Calu3 (cell line): ENCODE results near the gene TBX20. TPM values are rescaled to one million over a fixed set of nuclear protein-coding genes. Genes with fewer than 3 reads are reported as not detected.

Experiments used
- BruUV-seq: library from RNA; stranded (reverse); fragments of 400-500 nt; replicated peaks from 2 replicates; lab custom pipeline; 2021; lab: Mats Ljungman, UMichigan
- CTCF ChIA-PET: fragments of 300-600 bp; sonication (Branson Sonifier 250); formaldehyde crosslinking; loops from one replicate; lab custom pipeline; 2022; ENCODE audit warnings: antibody characterized with exemption; lab: Charles Lee
- DNase-seq: peaks from one replicate; pipeline ENCODE4 v3.0.0; 2022
- H3K27ac Mint-ChIP-seq: one replicate; pipeline ENCODE4 v1.8.0; 2022; ENCODE audit warnings: mixed read lengths; ENCODE audit not compliant: unreplicated experiment
- H3K27me3 Mint-ChIP-seq: one replicate; pipeline ENCODE4 v1.8.0; 2022; ENCODE audit warnings: mixed read lengths; ENCODE audit not compliant: unreplicated experiment
- H3K36me3 Mint-ChIP-seq: one replicate; pipeline ENCODE4 v1.8.0; 2022; ENCODE audit warnings: mild to moderate bottlenecking, moderate library complexity, mixed read lengths; ENCODE audit not compliant: insufficient read depth, unreplicated experiment
- H3K4me1 Mint-ChIP-seq: one replicate; pipeline ENCODE4 v1.8.0; 2022; ENCODE audit warnings: mild to moderate bottlenecking, low read depth, mixed read lengths; ENCODE audit not compliant: unreplicated experiment
- H3K4me3 Mint-ChIP-seq: one replicate; pipeline ENCODE4 v1.8.0; 2022; ENCODE audit warnings: mild to moderate bottlenecking, low read depth, moderate library complexity, mixed read lengths; ENCODE audit not compliant: unreplicated experiment
- H3K9me3 Mint-ChIP-seq: one replicate; pipeline ENCODE4 v1.8.0; 2022; ENCODE audit warnings: low read depth, mixed read lengths; ENCODE audit not compliant: unreplicated experiment
- CTCF ChIP-seq: fragments of 200-600 bp; IDR thresholded peaks from one replicate; pipeline ENCODE4 v1.8.0; 2022; ENCODE audit warnings: antibody characterized with exemption; ENCODE audit not compliant: unreplicated experiment
- intact Hi-C: fragments of 100-400 bp; cut with micrococcal nuclease; formaldehyde crosslinking; loops from one replicate; pipeline ENCODE4 v1.10.0; 2022; ENCODE audit not compliant: unreplicated experiment
- total RNA-seq: library from RNA; stranded (reverse); gene quantifications from 2 replicates; pipeline ENCODE4 v1.2.3, GENCODE V29; 2022

The TBX20 gene
- total RNA-seq, 1 experiment from 2014 or later, result 3.4 TPM

- peaks cover 3% of the 10 kb centered on the region for H3K36me3 Mint-ChIP-seq
- no TSS peak for BruUV-seq
- DNase-seq, result no peak
- TF ChIP-seq CTCF, result no peak
- peaks cover 65% of the 10 kb centered on the region for H3K27me3 Mint-ChIP-seq
- H3K27ac Mint-ChIP-seq, result no peak overlapping the region
- intact Hi-C loops, result no loop called here
- no peak overlapping the region for H3K4me3 Mint-ChIP-seq
- CTCF ChIA-PET, result no interaction called here
- peaks cover 11% of the 10 kb centered on the region for H3K4me1 Mint-ChIP-seq
- H3K9me3 Mint-ChIP-seq, result no peaks in the 10 kb centered on the region
Measured at GRCh38 chr7:35255443-35256255, 1.7 kb upstream of the TBX20 start.

GRCh38 chr7:35254496-35255442, 869 bp upstream of the TBX20 start:
- Mint-ChIP-seq H3K4me1 (peaks cover 11% of the 10 kb centered on the region), H3K27ac (no peak overlapping the region), H3K4me3 (peak overlapping the region; percentile 71), H3K9me3 (no peaks in the 10 kb centered on the region), H3K36me3 (peaks cover 3% of the 10 kb centered on the region), H3K27me3 (peaks cover 65% of the 10 kb centered on the region)
- intact Hi-C loops, result no loop called here
- no peak for TF ChIP-seq CTCF
- BruUV-seq, result no TSS peak
- CTCF ChIA-PET, result no interaction called here
- DNase-seq, result no peak

- H3K9me3 Mint-ChIP-seq, result no peaks in the 10 kb centered on the region
- peaks cover 69% of the 10 kb centered on the region for H3K27me3 Mint-ChIP-seq
- H3K4me1 Mint-ChIP-seq, result peaks cover 19% of the 10 kb centered on the region
- no peak for DNase-seq
- BruUV-seq, result no TSS peak
- H3K27ac Mint-ChIP-seq, result no peak overlapping the region
- intact Hi-C loops, result no loop called here
- peak overlapping the region; percentile 71 for H3K4me3 Mint-ChIP-seq
- no peak for TF ChIP-seq CTCF
- peaks cover 3% of the 10 kb centered on the region for H3K36me3 Mint-ChIP-seq
- CTCF ChIA-PET, result no interaction called here
Measured at GRCh38 chr7:35253460-35253709, 515 bp downstream of the TBX20 start.

GRCh38 chr7:35252612-35253459, 1.1 kb downstream of the TBX20 start:
- no peaks in the 10 kb centered on the region for H3K9me3 Mint-ChIP-seq
- peaks cover 75% of the 10 kb centered on the region for H3K27me3 Mint-ChIP-seq
- CTCF ChIA-PET, result no interaction called here
- H3K36me3 Mint-ChIP-seq, result peaks cover 3% of the 10 kb centered on the region
- TSS peak; percentile 52 for BruUV-seq
- TF ChIP-seq CTCF, result no peak
- DNase-seq, result no peak
- H3K4me3 Mint-ChIP-seq, result peak overlapping the region; percentile 71
- intact Hi-C loops, result no loop called here
- peaks cover 19% of the 10 kb centered on the region for H3K4me1 Mint-ChIP-seq
- H3K27ac Mint-ChIP-seq, result no peak overlapping the region
